OCI-LY7 (cell line): ENCODE measurements around the gene MRPL20.

Source experiments
- EZH2phosphoT487 ChIP-seq: fragments of 200-600 bp; sonication (generic); IDR thresholded peaks from 2 replicates; pipeline ENCODE4 v1.6.1; 2018; ENCODE audit warnings: low read depth, borderline replicate concordance, mild to moderate bottlenecking, mixed run types, antibody characterized with exemption, low read length, moderate library complexity, mixed read lengths
- TF ChIP-seq, protein P1 (sequence below): fragments of 200-600 bp; sonication (generic); conservative IDR thresholded peaks from 2 replicates; pipeline ENCODE4 v1.5.1; 2014; ENCODE audit warnings: mild to moderate bottlenecking, antibody characterized with exemption, low read length, moderate library complexity, mixed read lengths

DNA sequence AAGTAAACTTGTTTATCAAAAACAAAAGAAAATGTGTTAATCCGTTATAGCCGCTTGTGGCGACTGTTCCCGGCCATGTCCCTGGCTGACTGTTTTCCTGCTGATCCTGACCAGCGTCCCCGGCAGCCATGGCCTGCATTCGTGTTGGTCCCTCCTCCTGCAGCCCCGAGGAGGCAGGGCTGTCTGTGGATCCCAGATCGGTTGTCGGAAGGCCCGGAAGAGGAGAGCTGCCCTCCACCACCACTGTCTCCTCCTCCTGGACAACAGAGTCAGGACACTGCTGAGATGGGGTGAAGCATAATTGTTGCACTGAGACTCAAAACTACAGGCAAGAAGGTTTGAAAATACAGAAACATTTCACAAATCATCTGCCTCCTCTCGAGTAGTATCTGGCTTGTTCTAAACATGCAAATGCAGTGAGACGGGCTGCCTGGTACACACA lies 45.1 kb downstream of the MRPL20 start:
- TF ChIP-seq, protein P1, sequence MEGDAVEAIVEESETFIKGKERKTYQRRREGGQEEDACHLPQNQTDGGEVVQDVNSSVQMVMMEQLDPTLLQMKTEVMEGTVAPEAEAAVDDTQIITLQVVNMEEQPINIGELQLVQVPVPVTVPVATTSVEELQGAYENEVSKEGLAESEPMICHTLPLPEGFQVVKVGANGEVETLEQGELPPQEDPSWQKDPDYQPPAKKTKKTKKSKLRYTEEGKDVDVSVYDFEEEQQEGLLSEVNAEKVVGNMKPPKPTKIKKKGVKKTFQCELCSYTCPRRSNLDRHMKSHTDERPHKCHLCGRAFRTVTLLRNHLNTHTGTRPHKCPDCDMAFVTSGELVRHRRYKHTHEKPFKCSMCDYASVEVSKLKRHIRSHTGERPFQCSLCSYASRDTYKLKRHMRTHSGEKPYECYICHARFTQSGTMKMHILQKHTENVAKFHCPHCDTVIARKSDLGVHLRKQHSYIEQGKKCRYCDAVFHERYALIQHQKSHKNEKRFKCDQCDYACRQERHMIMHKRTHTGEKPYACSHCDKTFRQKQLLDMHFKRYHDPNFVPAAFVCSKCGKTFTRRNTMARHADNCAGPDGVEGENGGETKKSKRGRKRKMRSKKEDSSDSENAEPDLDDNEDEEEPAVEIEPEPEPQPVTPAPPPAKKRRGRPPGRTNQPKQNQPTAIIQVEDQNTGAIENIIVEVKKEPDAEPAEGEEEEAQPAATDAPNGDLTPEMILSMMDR: no peak
- no peak for TF ChIP-seq EZH2phosphoT487
